ENCODE results near the gene OTOG.

The OTOG gene

DNA sequence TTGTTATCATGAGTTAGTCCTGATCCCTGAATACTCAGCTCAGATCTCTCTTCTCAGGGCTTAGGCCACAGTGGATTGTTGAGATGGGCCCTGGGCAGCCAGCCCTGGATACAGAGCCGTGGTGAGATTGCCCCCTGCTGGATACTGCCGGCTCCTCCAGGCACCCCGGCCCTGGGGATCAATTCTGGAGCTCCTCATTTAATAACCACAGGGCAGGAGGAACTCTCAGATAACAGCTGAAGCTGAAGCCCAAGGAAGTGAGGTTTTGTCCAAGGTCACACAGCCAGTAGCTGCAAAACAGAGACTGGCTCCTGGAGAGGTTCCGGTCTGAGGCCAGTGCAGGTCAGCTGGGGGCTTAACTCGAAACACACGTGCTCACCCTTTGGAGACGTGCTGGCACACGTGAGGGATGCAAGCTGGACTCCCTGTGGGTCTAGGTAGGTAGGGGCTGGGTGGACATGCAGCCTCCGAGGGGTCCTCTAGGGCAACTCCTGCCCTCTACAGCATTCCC is 18.8 kb upstream of the OTOG start:
- Histone ChIP-seq H3K4me2 (no peak overlapping the region), H3K27ac (no peak overlapping the region), H3K9ac (no peak overlapping the region), H3K27me3 (no peaks in the 10 kb centered on the region), H3K4me1 (no peaks in the 10 kb centered on the region), H3K9me3 (no peaks in the 10 kb centered on the region), H3K4me3 (no peak overlapping the region), H4K20me1 (no peaks in the 10 kb centered on the region), H3K36me3 (no peaks in the 10 kb centered on the region)
- no peak for TF ChIP-seq Cebpa-rat (IDR thresholded peaks at IDR 0.05)

DNA sequence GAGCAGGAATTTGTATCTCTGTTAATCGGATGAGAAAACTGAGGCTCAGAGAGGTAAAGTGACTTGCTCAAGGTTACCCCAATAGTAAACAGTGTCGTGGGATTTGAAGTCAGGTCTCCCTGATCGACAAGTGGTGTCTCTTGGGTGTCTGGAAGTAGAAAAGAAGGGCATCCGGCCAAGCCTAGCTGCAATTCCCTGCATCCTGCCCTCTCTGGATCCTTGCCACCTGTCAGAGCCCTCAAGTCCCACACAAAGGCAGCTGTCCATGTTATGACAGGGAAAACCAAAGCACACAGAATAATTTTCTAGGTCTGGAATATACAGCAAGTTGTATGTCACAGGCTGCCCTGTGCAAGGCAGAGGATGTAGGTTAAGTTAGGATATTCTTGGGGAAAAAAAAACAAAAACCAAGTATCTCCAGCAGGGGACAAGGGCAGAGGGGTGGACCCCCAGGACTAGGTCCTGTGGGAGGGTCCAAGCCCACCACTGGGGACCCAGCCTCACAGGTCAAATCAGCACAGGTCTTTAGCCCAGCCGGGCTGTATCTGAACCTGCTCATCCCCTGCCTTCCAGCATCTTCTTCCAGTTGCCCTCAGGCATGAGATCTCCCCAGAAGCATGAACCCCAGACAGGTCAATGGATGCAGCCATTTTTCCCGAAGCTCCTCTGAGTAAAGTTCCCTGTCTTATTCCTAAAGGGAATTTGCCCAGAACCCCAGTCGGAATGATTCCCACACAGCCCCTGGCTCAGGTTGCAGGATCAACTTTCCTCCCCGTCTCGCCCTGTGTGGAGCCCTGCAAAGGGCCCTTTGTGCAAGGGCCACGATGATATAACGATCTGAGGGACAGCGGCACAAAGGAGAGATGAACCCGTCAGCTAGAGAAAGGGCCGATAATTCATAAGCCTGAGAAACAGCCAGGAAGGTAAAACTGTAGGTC is 17.9 kb upstream of the OTOG start:
- Histone ChIP-seq H3K9ac (no peak overlapping the region), H3K27ac (no peak overlapping the region), H3K4me3 (no peak overlapping the region), H3K4me2 (no peak overlapping the region), H4K20me1 (no peaks in the 10 kb centered on the region), H3K36me3 (no peaks in the 10 kb centered on the region), H3K9me3 (no peaks in the 10 kb centered on the region), H3K27me3 (no peaks in the 10 kb centered on the region), H3K4me1 (no peaks in the 10 kb centered on the region)
- TF ChIP-seq Cebpa-rat (IDR thresholded peaks at IDR 0.05): no peak

DNA sequence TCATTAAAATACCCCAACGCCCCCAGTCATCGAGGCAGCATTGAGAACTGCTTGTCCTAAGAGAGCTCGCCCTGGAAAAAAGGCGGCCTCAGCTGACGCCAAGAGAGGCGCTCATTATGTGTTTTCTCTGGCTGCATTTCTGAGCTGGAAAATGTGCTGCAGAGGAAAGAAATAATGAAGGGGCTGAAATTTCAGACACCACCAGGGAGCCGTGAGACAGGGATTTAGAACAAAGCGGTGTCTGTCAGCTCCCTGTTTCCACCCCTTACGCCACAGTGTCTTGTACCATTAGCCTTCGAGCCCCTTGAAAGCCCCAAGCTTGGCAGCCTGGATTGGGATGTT is 17.2 kb upstream of the OTOG start:
- TF ChIP-seq Cebpa-rat (IDR thresholded peaks at IDR 0.05): no peak

DNA sequence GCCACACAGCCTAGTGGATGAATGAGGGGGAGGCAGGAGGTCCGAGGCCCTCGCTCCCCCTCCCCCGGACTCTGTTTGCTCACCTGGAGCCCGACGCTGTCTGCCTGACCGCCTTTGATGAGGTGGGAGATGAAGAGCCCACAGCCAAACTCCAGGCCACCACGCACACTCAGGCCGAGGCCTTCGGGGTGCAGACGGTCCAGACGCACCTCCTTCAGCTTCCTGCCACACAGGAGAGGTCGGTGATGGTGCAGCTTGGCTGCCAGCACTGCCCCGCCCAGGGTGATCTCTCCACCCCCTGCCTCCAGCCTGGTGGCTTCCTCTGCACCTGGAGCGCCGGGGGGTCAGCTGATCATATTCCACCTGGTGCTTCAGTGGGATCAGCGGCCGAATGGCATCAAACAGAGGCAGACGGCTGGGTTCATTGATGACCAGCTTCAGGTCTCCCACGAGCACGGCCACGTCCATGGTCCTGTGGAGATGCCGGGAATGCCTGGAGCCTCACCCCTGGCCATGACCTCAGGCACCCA is 15.9 kb upstream of the OTOG start:
- no peaks in the 10 kb centered on the region for H3K9me3 ChIP-seq
- H3K27ac ChIP-seq: no peak overlapping the region
- H3K27me3 ChIP-seq: no peaks in the 10 kb centered on the region
- H4K20me1 ChIP-seq: no peaks in the 10 kb centered on the region
- H3K9ac ChIP-seq: no peak overlapping the region
- H3K4me1 ChIP-seq: no peaks in the 10 kb centered on the region
- TF ChIP-seq Cebpa-rat (IDR thresholded peaks at IDR 0.05): no peak
- no peak overlapping the region for H3K4me3 ChIP-seq
- H3K4me2 ChIP-seq: no peak overlapping the region
- no peaks in the 10 kb centered on the region for H3K36me3 ChIP-seq

More for the DNA sequence above, 17.2 kb upstream of the OTOG start:
- H4K20me1 ChIP-seq: no peaks in the 10 kb centered on the region
- no peaks in the 10 kb centered on the region for H3K27me3 ChIP-seq
- no peaks in the 10 kb centered on the region for H3K36me3 ChIP-seq
- H3K27ac ChIP-seq: no peak overlapping the region
- no peaks in the 10 kb centered on the region for H3K4me1 ChIP-seq
- H3K9ac ChIP-seq: no peak overlapping the region
- H3K4me2 ChIP-seq: no peak overlapping the region
- H3K9me3 ChIP-seq: no peaks in the 10 kb centered on the region
- H3K4me3 ChIP-seq: no peak overlapping the region

DNA sequence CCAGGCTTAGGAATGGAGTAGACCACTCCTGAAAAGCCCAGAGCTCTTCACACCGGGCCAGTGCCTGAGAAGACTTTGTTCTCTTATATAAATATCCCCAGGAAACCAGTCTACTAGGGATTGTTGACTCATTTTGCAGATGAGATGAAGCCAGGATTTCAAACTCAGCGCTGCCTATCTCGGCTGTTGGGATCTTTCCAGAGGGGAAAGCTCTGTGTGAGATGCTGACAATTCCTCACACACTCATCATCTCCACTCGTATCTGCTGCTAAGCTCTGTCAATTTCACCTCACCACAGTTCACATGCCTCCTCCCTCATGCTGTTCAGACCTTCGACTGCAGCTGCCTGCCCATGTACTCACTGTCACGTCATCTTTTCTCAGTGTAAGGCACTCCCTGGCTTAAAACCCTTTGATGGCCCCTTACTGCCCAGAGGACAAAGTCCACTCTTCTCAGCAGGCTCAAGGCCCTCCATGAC is 15.4 kb upstream of the OTOG start:
- no peak overlapping the region for H3K27ac ChIP-seq
- TF ChIP-seq Cebpa-rat (IDR thresholded peaks at IDR 0.05): no peak
- no peak overlapping the region for H3K4me2 ChIP-seq
- no peak overlapping the region for H3K4me3 ChIP-seq
- H3K9me3 ChIP-seq: no peaks in the 10 kb centered on the region
- no peak overlapping the region for H3K9ac ChIP-seq
- H4K20me1 ChIP-seq: no peaks in the 10 kb centered on the region
- no peaks in the 10 kb centered on the region for H3K27me3 ChIP-seq
- no peaks in the 10 kb centered on the region for H3K36me3 ChIP-seq
- no peaks in the 10 kb centered on the region for H3K4me1 ChIP-seq

DNA sequence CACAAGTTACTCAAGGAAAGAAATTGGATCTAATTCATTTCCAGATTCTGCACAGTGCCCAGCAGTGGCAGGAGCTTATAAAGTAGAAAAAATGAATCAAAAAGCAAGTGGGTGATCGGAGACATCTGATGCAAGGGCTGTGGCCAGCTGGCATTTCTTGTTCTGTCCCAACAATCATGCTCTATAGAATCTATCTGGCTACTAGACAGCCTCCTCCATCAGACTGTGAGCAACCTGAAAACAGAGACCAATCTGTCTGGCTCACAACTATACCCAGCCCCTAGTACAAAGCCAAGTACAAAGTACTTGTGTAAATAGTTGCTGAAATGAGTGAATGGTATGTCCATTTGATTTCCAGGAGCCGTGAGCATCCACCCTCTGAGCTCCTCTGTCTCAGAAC is 14.3 kb upstream of the OTOG start:
- Histone ChIP-seq H3K4me2 (no peak overlapping the region), H3K36me3 (no peaks in the 10 kb centered on the region), H4K20me1 (no peaks in the 10 kb centered on the region), H3K4me1 (no peaks in the 10 kb centered on the region), H3K27me3 (no peaks in the 10 kb centered on the region), H3K9me3 (no peaks in the 10 kb centered on the region), H3K4me3 (no peak overlapping the region), H3K9ac (no peak overlapping the region), H3K27ac (no peak overlapping the region)
- TF ChIP-seq Cebpa-rat (IDR thresholded peaks at IDR 0.05): no peak

DNA sequence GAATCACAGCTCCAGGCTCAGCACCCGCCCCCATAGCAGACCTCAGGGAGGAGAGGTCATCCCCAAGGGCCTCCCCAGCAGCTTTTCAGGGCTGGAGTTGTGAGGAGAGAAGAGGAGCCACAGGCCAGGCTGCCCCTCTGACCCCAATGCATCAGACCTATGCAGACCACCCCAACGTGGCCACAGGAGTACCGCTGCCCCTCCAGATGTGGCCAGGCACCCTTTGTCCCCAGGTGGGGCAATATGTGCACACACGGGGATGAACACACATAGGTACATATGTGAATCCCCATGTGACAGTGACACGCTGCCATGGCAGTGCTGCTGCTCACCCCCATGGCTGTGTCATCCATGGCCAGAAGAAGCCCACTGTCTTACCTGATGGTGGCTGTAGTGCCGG is 13.7 kb upstream of the OTOG start:
- no peaks in the 10 kb centered on the region for H4K20me1 ChIP-seq
- H3K9ac ChIP-seq: no peak overlapping the region
- no peak for TF ChIP-seq Cebpa-rat (IDR thresholded peaks at IDR 0.05)
- no peaks in the 10 kb centered on the region for H3K9me3 ChIP-seq
- H3K4me2 ChIP-seq: no peak overlapping the region
- no peak overlapping the region for H3K4me3 ChIP-seq
- H3K27me3 ChIP-seq: no peaks in the 10 kb centered on the region
- H3K27ac ChIP-seq: no peak overlapping the region
- peaks cover under 1% of the 10 kb centered on the region; the same call in 1 of the 2 replicates for H3K4me1 ChIP-seq
- no peaks in the 10 kb centered on the region for H3K36me3 ChIP-seq

DNA sequence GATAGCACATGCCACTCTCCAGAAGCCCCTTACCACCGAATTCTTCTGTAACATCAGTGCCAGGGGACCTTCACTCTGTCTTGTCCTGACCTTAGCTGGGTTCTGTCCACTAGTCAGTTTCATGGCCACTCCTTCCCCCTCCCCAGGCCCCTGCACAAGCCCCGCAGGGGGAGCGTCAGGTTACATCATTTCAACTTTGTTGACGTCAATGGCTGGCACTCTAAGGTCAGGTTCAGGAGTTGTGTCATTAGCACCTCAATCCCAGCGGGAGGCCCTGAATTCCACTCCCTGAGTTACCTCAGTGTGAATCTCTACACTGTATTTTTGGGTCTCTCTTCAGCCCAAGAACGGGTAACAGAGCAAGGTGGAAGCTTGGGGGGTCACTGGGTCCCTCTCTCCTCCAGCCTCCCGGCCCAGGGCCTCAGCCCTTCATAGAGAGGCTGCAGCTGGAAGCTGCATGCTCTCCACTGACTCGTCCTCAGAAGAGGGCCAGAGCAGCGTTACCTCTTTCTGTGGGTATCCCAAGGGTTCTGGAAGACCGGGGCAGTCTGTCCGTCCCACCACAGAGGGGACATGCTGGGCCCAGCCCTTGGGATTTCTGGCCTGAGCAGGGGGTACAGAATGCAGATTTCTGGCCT is 13.2 kb upstream of the OTOG start:
- Histone ChIP-seq H3K27ac (no peak overlapping the region), H3K4me1 (peaks cover 6% of the 10 kb centered on the region), H4K20me1 (no peaks in the 10 kb centered on the region), H3K4me2 (no peak overlapping the region), H3K9ac (no peak overlapping the region), H3K9me3 (no peaks in the 10 kb centered on the region), H3K27me3 (no peaks in the 10 kb centered on the region), H3K36me3 (no peaks in the 10 kb centered on the region), H3K4me3 (no peak overlapping the region)
- no peak for TF ChIP-seq Cebpa-rat (IDR thresholded peaks at IDR 0.05)

DNA sequence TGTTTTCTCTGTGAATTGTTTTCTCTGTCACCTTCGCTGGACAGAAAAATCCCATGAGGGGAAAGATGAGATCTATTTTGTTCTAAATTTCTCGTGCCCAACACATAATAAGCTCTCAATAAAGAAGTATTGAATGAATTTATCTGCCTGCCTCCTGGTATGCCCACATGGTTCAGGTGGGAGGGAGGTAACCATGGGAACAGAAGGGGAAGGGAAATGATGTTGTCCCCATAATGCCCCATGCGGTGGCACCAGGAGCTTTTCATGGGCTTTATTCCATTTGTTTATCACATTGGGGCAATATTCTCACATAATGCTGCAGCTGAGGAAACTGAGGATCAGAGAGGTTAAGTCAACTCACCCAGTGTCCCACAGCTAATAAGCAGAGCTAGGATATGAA is 11.6 kb upstream of the OTOG start:
- Histone ChIP-seq H4K20me1 (no peaks in the 10 kb centered on the region), H3K36me3 (no peaks in the 10 kb centered on the region), H3K9me3 (no peaks in the 10 kb centered on the region), H3K27ac (no peak overlapping the region), H3K4me1 (peaks cover 8% of the 10 kb centered on the region), H3K4me3 (no peak overlapping the region), H3K9ac (no peak overlapping the region), H3K4me2 (no peak overlapping the region), H3K27me3 (no peaks in the 10 kb centered on the region)
- no peak for TF ChIP-seq Cebpa-rat (IDR thresholded peaks at IDR 0.05)

DNA sequence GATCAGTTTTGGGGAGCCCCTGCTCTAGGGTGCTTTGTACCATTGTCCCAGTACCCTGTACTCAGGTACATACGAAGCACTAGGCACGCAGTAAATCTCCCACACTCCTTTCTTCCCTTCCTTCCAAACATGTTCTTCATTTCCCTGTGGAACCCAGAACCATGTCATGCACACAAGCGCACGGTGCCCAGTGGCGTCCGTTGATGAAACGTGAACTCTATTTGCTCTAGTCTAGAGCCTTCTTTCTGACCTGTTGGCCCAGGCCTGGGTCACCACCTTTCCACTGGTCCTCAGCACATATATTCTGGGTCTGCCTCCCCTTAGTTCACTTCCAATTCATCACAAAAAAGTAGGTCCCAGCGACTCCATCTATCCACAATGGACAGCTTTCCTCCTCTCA is 9.8 kb upstream of the OTOG start:
- TF ChIP-seq Cebpa-rat (IDR thresholded peaks at IDR 0.05): no peak
- H3K9ac ChIP-seq: no peak overlapping the region
- no peak overlapping the region for H3K4me3 ChIP-seq
- H3K27me3 ChIP-seq: no peaks in the 10 kb centered on the region
- no peak overlapping the region for H3K4me2 ChIP-seq
- H4K20me1 ChIP-seq: no peaks in the 10 kb centered on the region
- H3K9me3 ChIP-seq: no peaks in the 10 kb centered on the region
- no peaks in the 10 kb centered on the region for H3K36me3 ChIP-seq
- peaks cover 8% of the 10 kb centered on the region for H3K4me1 ChIP-seq
- no peak overlapping the region for H3K27ac ChIP-seq

All from BLaER1 (cell line).